Activated T-cell treated with anti-CD3 and anti-CD28 coated beads, Interleukin-2, amount 50 U/mL, for 24 hours (primary cell): ENCODE data around the gene ALG5.

Experiments
- DNase-seq: peaks from one replicate; pipeline ENCODE4 v3.0.0-alpha.2; 2020
- H3K27ac Mint-ChIP-seq: 2 replicates; pipeline ENCODE4 v1.8.0; 2020; ENCODE audit warnings: mild to moderate bottlenecking, mixed read lengths
- H3K27me3 Mint-ChIP-seq: 2 replicates; pipeline ENCODE4 v1.8.0; 2020; ENCODE audit warnings: mixed read lengths
- H3K36me3 Mint-ChIP-seq: 2 replicates; pipeline ENCODE4 v1.8.0; 2020; ENCODE audit warnings: low read depth, mixed read lengths
- H3K4me1 Mint-ChIP-seq: 2 replicates; pipeline ENCODE4 v1.8.0; 2020; ENCODE audit warnings: low read depth, mixed read lengths
- H3K4me3 Mint-ChIP-seq: 2 replicates; pipeline ENCODE4 v1.8.0; 2020; ENCODE audit warnings: mild to moderate bottlenecking, moderate library complexity, mixed read lengths
- H3K9me3 Mint-ChIP-seq: 2 replicates; pipeline ENCODE4 v1.8.0; 2020; ENCODE audit warnings: mixed read lengths

ALG5 gene

DNA sequence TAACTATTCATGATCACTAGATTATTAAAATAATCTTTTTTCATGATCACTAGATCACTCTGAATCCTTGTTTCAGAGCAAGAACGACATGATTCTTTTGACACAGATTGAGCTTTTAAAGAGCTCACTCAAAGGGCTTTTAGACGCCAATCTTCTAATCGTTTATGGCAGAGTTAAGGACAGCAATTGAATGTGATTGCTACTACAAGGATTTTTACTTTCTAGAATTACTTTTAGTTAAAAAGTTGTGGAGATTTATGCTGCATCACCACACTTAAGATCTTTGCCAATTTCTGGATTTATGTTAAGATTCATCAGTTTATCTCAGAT, 2.7 kb upstream of the ALG5 start:
- Mint-ChIP-seq H3K36me3 (peaks cover 90% of the 10 kb centered on the region), H3K9me3 (no peaks in the 10 kb centered on the region)

DNA sequence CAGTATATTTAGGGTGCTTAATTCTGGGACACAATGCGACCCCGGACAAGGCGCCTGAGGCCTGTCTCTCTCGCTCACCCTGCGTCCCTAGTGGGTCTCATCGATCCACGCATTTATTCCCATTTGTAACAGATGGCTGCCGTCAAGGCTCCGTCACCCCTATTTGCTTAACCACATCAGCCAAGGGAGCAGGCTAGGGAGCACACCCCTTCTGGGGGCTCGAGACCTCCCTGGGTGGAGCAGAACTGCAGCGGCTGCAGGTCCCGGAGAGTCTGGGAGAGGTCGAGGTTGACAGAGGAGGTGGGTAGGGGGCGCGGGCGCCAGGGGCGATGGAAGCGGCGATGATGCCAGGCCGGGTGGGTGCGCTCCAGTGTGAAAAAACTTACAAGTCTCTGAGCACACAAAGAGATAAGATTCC, 507 bp downstream of the ALG5 start:
- peak overlapping the region; percentile 100 for H3K27ac Mint-ChIP-seq
- peaks cover 88% of the 10 kb centered on the region for H3K36me3 Mint-ChIP-seq
- H3K9me3 Mint-ChIP-seq, result no peaks in the 10 kb centered on the region
- H3K4me1 Mint-ChIP-seq, result peaks cover 43% of the 10 kb centered on the region
- H3K27me3 Mint-ChIP-seq, result no peaks in the 10 kb centered on the region
- peak overlapping the region; percentile 100 for H3K4me3 Mint-ChIP-seq
- peak; percentile 61 for DNase-seq

More for the DNA sequence above, 2.7 kb upstream of the ALG5 start:
- no peaks in the 10 kb centered on the region for H3K27me3 Mint-ChIP-seq
- peaks cover 41% of the 10 kb centered on the region for H3K4me1 Mint-ChIP-seq
- DNase-seq, result no peak
- peak overlapping the region; percentile 100 for H3K27ac Mint-ChIP-seq
- H3K4me3 Mint-ChIP-seq, result peak overlapping the region; percentile 100

DNA sequence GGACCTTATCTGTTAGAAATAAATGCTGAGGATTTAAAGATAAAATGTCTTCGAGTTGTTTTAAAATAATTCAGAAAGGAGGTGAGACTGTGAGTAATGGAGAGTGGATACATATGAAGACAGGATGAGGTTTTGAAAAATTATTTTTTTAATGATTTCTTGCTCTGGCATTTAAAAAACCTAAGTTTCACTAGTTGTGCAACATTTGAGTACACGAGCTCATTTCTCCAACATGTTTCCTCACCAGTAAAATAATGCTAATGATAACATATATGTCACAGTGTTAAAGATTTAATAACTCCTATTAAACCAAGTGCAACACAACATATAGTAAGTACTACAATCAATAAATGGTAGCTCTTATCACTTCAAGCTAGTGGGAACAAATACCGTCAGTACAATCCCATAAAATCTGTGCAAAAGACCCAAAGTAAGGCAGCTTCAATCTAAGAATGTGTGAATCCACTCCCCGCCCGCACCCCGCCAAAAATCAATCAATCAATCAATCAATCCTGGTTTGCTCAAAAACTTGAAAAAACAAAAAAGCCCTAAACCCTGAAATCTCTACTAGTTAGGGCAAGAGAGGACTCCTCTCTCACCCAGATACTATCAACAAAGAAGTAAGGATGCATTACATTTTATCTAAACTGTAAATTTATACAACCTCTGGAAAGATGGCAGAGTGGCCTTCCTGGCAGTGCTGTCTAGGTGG, 1.3 kb downstream of the ALG5 start:
- H3K27me3 Mint-ChIP-seq, result no peaks in the 10 kb centered on the region
- no peak for DNase-seq
- H3K4me1 Mint-ChIP-seq, result peaks cover 37% of the 10 kb centered on the region
- H3K36me3 Mint-ChIP-seq, result peaks cover 88% of the 10 kb centered on the region
- peak overlapping the region; percentile 100 for H3K4me3 Mint-ChIP-seq
- no peaks in the 10 kb centered on the region for H3K9me3 Mint-ChIP-seq
- H3K27ac Mint-ChIP-seq, result peak overlapping the region; percentile 100

DNA sequence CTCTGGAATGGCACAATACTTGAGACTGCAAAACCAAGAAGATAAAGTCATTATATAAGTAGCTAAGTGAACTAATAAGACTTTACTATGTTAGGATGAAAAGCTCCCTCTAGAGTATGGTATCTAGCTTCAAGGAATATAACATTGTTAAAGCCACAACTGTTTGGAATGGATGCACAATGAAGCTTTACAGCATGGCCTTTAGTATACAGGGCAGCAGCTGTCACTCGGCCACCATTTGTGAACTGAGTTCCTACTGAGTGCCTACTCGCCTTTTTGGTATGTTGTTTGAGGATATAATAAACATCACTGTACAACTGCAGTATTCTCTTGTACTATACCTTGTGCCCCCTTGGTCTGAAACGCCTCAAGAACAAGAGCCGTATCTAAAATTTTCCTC, 6.8 kb downstream of the ALG5 start:
- Mint-ChIP-seq H3K27me3 (no peaks in the 10 kb centered on the region), H3K9me3 (no peaks in the 10 kb centered on the region), H3K36me3 (peaks cover 94% of the 10 kb centered on the region), H3K4me1 (peaks cover 17% of the 10 kb centered on the region), H3K27ac (no peak overlapping the region), H3K4me3 (no peak overlapping the region)
- DNase-seq, result no peak

DNA sequence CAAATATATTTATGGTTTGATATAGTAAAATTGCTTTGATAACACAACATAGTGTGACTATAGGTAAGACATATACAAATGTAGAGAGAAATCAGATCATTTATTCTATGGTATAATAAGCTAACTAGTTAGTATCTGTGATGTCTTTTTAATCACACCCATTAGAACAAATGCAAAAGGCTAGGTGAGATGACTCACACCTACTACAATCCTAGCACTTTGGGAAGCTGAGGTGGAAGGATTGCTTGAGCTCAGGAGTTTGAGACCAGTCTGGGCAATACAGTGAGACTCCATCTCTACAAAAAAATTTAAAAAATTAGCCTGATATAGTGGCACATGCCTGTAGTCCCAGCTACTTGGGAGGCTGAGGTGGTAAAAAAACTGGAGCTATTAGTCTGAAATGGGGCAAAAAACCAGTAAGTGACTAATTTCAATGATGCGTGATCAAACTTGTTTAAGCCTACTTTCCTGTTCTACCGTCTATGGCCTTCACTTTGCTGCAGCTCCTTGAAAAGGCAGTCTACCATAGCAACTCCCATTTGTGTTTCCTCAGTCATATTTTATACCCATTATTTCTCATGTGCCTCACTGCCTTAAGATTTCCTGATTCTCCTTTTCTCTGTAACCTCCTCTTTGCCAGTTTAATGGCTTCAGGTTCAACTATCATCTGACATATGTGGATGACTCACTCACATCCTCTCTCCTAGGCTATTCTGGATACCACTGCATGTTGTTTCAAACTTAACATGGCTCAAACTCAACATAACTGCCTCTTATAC, 12.5 kb downstream of the ALG5 start:
- Mint-ChIP-seq H3K9me3 (no peaks in the 10 kb centered on the region), H3K4me3 (no peak overlapping the region), H3K36me3 (peaks cover 96% of the 10 kb centered on the region), H3K4me1 (no peaks in the 10 kb centered on the region), H3K27me3 (no peaks in the 10 kb centered on the region), H3K27ac (peak overlapping the region; percentile 8)
- DNase-seq, result no peak

DNA sequence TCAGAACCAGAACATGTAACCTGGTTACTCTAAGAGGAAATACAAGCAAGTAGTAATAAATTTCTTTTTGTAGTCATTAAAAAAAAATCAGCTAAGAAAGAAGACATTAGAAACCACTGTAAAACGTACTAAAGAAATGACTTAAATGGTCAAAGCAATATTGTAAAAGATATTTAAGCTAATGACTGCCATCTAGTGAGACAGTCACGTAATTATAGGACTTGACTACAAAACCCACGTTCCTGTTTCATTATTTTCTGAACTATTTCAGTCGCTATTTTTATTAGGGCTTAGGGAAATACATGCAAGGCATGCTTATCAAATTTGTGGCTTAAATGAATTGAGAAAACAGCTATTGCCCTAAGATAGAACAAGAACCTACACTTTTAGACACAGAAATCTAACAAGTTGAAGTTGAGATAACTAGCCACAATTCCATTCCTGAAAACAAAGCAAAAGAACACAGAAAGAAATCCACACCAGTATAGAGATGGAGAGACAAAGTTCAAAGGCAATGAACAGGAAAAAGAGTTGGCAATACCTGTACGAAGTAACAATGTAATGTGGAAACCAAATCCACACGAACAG, 17.9 kb downstream of the ALG5 start:
- peaks cover 81% of the 10 kb centered on the region for H3K36me3 Mint-ChIP-seq
- no peaks in the 10 kb centered on the region for H3K9me3 Mint-ChIP-seq
- no peaks in the 10 kb centered on the region for H3K27me3 Mint-ChIP-seq
- DNase-seq, result no peak
- no peak overlapping the region for H3K4me3 Mint-ChIP-seq
- no peak overlapping the region for H3K27ac Mint-ChIP-seq
- H3K4me1 Mint-ChIP-seq, result no peaks in the 10 kb centered on the region

DNA sequence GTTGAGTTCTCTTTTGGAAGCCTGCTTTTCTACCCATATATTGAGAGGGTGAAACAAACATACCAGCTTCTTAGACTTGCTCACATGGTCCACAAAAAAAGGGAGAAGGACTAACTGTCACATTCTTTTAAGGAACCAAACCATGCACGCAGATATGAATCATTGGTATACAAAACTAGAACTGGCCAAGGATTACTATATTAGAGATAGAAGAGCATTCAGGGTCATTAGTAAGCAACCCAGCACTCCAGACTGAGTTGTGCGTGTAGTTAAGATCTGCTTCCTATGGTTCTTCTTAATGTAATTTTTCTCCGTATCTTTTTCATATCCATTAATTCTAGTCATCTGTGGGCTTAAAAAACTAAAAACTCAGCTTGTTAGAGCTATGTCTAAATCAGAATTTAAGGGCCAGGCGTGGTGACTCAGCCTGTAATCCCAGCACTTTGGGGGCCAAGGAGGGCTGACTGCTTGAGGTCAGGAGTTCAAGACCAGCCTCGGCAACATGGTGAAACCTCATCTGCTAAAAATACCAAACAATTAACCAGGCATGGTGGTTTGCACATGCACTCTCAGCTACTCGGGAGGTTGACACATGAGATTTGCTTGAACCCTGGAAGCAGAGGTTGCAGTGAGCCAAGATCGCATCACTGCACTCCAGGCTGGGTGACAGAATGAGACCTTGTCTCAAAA, 19.6 kb downstream of the ALG5 start:
- Mint-ChIP-seq H3K27ac (no peak overlapping the region), H3K27me3 (no peaks in the 10 kb centered on the region), H3K4me1 (no peaks in the 10 kb centered on the region), H3K4me3 (no peak overlapping the region), H3K9me3 (no peaks in the 10 kb centered on the region), H3K36me3 (peaks cover 81% of the 10 kb centered on the region)
- no peak for DNase-seq

DNA sequence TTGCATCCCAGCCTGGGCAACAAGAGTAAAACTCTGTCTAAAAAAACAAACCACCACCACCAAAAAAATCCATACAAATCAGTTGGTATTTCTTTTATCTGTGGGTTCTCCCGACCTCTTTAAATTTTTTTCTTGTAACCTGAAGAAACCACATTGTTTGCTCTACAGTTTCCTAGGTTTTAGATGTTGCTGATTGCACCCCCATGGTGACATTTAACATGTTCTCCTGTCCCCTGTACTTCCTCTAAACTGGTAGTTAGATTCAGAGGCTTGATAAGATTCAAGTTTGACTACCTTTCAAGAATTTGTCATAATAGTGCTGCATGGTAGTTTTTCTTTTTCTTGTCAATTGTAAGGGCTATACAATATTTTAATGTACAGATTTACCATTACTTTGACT, 24.0 kb downstream of the ALG5 start:
- Mint-ChIP-seq H3K4me3 (no peak overlapping the region), H3K9me3 (no peaks in the 10 kb centered on the region), H3K4me1 (no peaks in the 10 kb centered on the region), H3K27ac (no peak overlapping the region), H3K36me3 (peaks cover 79% of the 10 kb centered on the region), H3K27me3 (no peaks in the 10 kb centered on the region)
- no peak for DNase-seq

DNA sequence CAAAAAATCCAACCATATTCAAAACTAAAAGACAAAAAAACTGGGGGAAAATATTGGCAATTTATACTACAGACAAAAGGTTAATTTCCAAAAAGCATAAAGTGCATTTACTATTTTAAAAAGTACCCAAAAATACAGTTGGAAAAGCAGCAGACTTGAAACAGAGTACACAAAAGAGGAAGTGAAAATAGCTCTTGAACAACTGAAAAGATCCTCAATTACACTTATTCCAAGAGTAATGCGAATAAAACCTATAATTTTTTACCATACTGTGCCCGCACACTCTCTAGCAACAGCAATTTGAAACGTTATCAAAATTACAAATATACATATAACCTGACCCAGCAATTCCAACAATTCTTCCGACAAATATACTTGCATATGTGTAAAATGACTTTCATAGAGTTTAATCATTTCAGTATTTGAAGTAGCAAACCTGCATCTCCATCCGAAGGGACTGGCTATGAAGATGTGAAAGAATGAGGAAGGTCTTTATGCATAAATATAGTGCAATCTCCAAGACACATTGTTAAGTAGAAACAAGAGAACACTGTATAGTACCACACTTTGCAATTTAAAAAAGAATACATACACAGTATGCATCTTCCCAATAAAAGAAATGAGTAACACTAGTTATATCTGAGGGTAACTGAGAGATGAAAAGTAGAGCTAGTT, 25.4 kb downstream of the ALG5 start:
- DNase-seq, result no peak
- Mint-ChIP-seq H3K4me3 (no peak overlapping the region), H3K27ac (no peak overlapping the region), H3K27me3 (no peaks in the 10 kb centered on the region), H3K36me3 (peaks cover 76% of the 10 kb centered on the region), H3K4me1 (no peaks in the 10 kb centered on the region), H3K9me3 (no peaks in the 10 kb centered on the region)

DNA sequence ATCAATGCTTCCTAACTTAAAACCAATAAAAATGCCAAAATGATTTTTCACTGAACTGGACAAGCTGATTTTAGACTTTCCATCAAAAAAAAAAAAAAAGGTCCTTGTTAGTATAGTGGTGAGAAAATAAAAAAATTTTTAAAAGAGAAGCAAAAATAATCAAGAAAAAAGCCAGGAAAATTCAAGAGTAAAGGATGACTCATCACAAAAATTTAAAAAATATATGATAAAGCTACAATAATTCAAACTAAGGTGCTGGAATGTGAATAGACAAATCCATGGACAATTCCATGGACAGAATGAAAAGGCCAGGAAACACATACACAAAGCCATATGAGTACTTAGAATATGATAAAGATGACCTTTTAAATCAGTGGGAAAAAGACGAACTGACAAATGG, 26.1 kb downstream of the ALG5 start:
- H3K27ac Mint-ChIP-seq, result no peak overlapping the region

DNA sequence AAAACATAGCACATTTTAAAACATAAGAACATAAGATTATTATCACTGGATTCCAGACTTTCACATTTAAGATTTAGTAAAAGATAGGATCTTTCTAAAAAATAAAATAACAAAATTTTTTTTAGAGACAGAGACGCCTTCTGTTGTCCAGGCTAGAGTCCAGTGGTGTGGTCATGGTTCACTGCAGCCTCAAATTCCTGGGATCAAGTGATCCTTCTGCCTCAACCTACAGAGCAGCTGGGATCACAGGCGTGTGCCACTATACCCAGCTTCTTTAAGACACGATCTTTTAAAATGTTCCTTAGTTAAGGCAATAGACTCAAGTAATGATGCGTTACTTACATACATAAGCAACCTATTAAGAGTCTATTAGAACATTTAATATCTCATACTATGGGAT, 32.7 kb downstream of the ALG5 start:
- peaks cover 86% of the 10 kb centered on the region for H3K36me3 Mint-ChIP-seq
- no peak overlapping the region for H3K4me3 Mint-ChIP-seq

More for the DNA sequence above, 26.1 kb downstream of the ALG5 start:
- Mint-ChIP-seq H3K4me1 (no peaks in the 10 kb centered on the region), H3K36me3 (peaks cover 79% of the 10 kb centered on the region), H3K9me3 (no peaks in the 10 kb centered on the region), H3K4me3 (no peak overlapping the region), H3K27me3 (no peaks in the 10 kb centered on the region)
- DNase-seq, result no peak

DNA sequence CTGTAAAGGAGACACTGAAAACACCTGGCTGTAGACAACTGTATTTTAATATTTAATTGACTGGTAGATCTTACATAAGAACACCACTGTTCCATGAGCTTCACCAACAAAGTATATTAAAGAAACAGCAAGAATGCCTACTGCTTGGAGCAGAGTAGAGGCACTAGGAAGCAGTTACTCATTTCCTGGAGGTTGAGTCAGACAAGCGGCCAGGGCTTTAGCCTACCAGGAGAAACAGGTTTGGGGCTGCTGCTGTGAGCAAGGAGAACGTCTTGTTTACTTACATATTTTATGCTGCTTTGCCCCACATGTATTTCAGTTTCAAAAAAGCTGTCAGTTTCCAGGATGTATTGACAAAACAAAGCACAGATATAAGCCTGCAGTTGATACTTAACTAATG, 33.4 kb downstream of the ALG5 start:
- peaks cover 86% of the 10 kb centered on the region for H3K36me3 Mint-ChIP-seq
- H3K27ac Mint-ChIP-seq, result peak overlapping the region; percentile 55
- peaks cover 5% of the 10 kb centered on the region for H3K4me1 Mint-ChIP-seq
- DNase-seq, result no peak
- H3K4me3 Mint-ChIP-seq, result no peak overlapping the region
- no peaks in the 10 kb centered on the region for H3K9me3 Mint-ChIP-seq
- H3K27me3 Mint-ChIP-seq, result no peaks in the 10 kb centered on the region

More for the DNA sequence above, 32.7 kb downstream of the ALG5 start:
- Mint-ChIP-seq H3K4me1 (peaks cover 5% of the 10 kb centered on the region), H3K27ac (no peak overlapping the region), H3K27me3 (no peaks in the 10 kb centered on the region), H3K9me3 (no peaks in the 10 kb centered on the region)
- DNase-seq, result no peak

DNA sequence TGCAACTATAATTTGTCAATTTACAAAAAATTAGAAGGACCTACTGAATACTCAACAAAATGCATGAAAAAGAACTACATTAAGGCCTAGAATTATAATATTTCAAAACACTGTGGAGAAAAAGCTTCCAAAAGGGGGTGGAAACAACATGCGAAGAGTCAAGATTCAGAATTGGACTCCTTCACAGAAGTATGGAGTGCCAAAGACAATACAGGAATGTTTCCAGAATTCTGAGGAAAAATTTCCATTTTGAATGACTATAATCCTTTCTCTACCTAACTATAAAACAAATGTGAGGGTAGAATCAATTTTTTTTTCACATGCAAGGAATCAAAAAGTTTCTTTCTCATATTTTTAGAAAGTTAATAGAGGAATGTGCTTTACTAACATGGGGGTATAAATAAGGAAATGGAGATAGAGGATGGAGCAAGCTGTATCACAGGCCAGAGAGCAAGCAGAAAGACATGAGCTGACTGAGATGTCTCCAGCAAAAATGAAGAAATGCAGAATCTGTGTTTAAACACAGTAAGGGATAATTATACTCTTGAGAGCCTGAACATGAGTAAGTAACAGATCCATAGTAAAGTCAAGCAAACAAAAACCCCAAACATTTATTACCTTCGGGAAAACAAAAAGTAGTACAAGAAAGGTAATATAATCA, 39.6 kb downstream of the ALG5 start:
- no peak overlapping the region for H3K4me3 Mint-ChIP-seq
- no peak for DNase-seq
- no peaks in the 10 kb centered on the region for H3K27me3 Mint-ChIP-seq
- no peak overlapping the region for H3K27ac Mint-ChIP-seq
- peaks cover 92% of the 10 kb centered on the region for H3K36me3 Mint-ChIP-seq
- H3K4me1 Mint-ChIP-seq, result no peaks in the 10 kb centered on the region
- no peaks in the 10 kb centered on the region for H3K9me3 Mint-ChIP-seq

DNA sequence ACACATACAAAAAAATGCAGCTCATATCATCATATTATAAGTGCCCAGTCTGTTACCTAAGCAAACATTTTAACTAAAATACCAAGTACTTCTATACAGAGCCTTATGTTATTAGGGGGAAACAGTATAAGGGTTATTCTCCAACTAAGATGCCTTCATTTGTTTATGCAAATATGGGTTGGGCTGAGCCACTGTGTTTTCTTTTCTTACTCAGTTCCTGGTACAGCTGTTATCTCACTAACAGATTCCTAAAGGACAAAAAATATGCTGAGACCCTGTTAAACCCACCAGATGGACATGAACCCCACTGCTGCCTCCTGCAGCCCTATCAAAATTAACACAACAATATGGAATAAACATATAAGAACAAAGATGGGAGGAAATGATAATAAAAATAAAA, 44.6 kb downstream of the ALG5 start:
- H3K36me3 Mint-ChIP-seq, result peaks cover 95% of the 10 kb centered on the region

More for the DNA sequence above, 44.6 kb downstream of the ALG5 start:
- no peaks in the 10 kb centered on the region for H3K4me1 Mint-ChIP-seq
- no peaks in the 10 kb centered on the region for H3K27me3 Mint-ChIP-seq
- H3K9me3 Mint-ChIP-seq, result no peaks in the 10 kb centered on the region
- DNase-seq, result no peak
- H3K27ac Mint-ChIP-seq, result no peak overlapping the region
- no peak overlapping the region for H3K4me3 Mint-ChIP-seq
